Astrocyte of the cerebellum (primary cell): ENCODE data around the gene MYH13.

Experiments used
- DNase-seq: peaks from one replicate; pipeline ENCODE4 v3.0.0-alpha.2; 2011; ENCODE audit warnings: low read depth
- H3K4me3 ChIP-seq: 2 replicates; pipeline ENCODE4 v1.5.1; 2011; ENCODE audit warnings: mild to moderate bottlenecking, low read depth, low read length, moderate library complexity
- in situ Hi-C: cut with HindIII; loops from 2 replicates; pipeline ENCODE4 v1.10.0; 2017; ENCODE audit warnings: low sequenced_read_pairs
- TF ChIP-seq, protein P1 (sequence below): IDR thresholded peaks from 2 replicates; pipeline ENCODE4 v1.5.1; 2012; ENCODE audit warnings: low read length, low read depth, moderate library complexity, mild to moderate bottlenecking; ENCODE audit errors: missing control alignments

The MYH13 gene

DNA sequence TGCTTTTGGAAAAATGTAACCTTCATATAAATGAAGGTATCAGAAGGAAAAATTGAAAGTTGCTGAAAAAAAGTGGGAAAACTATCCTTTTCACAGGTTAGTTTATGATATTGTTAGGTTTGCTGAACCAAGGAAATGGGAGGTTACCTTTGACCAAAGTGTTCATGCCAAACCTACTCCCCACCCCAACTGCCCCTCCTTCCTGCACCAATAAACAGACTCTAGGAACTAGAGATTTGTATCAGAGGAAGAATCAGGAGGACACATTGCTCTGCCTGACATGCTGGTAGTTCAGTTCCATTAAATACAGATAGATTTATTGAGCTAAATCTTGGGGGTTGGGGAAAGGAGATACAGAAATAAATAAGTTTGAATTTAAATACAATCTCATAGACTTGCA, 30.8 kb upstream of the MYH13 start:
- H3K4me3 ChIP-seq, result no peak overlapping the region
- TF ChIP-seq, protein P1, sequence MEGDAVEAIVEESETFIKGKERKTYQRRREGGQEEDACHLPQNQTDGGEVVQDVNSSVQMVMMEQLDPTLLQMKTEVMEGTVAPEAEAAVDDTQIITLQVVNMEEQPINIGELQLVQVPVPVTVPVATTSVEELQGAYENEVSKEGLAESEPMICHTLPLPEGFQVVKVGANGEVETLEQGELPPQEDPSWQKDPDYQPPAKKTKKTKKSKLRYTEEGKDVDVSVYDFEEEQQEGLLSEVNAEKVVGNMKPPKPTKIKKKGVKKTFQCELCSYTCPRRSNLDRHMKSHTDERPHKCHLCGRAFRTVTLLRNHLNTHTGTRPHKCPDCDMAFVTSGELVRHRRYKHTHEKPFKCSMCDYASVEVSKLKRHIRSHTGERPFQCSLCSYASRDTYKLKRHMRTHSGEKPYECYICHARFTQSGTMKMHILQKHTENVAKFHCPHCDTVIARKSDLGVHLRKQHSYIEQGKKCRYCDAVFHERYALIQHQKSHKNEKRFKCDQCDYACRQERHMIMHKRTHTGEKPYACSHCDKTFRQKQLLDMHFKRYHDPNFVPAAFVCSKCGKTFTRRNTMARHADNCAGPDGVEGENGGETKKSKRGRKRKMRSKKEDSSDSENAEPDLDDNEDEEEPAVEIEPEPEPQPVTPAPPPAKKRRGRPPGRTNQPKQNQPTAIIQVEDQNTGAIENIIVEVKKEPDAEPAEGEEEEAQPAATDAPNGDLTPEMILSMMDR, result no peak
- no peak for DNase-seq
- in situ Hi-C loops, result loop anchor here (25.0 kb wide), 1 partner anchor 91 kb away; no protein-coding TSS in a partner anchor

DNA sequence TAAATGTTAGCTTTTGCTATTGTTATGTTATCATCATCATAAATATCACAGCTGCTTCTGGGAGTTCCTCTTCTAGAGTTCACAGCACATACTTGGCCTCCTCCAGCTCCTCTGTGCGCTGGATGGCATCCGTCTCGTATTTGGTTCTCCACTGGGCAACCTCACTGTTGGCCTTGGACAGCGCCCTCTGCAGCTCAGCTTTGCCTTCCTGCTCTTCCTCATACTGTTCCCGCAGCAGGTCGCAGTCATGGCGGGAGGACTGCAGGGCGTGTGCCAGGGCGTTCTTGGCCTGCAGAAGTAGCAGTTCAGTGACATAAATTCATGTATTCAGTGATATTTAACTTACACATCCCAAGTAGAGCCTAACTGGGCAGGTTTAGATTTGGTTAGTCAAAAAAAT, 25.5 kb upstream of the MYH13 start:
- H3K4me3 ChIP-seq, result no peak overlapping the region
- in situ Hi-C loops, result no loop called here
- no peak for DNase-seq
- TF ChIP-seq, protein P1, result no peak

DNA sequence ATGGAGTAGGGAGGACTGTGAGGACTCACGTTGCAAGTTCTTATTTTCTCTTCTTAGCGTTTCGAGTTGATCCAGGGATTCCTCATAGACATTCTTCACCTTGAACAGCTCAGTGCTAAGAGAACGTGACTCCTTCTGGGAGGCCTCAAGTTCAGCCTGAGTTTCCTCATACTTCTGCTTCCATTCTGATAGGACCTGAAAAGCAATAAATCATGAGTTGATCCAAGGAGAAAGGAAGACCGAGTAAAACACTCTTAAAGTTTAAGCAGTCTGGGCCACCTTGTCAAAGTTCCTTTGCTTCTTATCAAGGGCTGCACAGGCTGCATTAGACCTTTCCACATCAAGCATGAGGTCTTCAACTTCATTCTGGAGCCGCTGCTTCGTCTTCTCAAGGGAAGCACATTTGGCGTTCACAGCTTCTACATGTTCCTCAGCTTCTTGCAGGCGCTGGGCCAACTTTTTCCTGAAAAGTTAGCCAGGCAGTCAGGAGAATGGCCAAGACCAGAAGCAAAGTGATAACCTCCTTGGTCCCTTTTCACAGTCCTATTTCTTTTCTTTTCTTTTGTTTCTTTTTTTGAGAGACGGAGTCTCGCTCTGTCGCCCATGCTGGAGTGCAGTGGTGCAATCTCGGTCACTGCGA, 23.8 kb upstream of the MYH13 start:
- H3K4me3 ChIP-seq, result no peak overlapping the region
- in situ Hi-C loops, result no loop called here
- DNase-seq, result no peak
- TF ChIP-seq, protein P1, result no peak

DNA sequence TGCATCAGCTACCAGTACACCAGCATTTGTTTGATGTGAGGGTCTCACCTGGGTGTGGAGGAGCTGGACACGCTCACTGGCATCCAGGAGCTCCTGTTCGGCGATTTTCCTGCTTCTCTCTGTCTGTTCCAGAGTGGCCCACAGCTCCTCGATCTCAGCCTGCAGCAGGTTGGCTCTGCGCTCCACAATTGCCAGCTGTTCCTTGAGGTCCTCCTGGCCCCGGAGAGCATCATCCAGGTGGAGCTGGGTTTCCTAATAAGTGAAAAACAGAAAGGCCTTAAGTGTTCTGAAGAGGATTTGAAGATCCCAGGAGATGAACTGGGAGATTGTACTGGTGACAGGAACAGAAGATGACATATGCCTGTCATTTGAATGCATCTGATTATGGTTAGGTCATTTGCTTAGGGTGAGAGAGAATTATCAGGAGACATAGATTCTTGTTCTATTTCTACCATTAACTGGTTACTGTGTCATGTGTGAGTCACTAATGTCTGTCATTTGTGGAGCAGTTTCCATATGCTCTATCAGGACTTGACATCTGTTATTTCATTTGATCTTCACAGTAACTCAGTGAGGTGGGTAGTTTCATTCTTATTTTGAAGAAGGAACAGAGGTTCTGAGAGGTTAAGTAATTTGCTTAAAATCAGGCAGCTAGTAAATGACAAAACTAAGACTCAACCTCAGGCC, 21.5 kb upstream of the MYH13 start:
- in situ Hi-C loops, result no loop called here
- TF ChIP-seq, protein P1, result no peak
- H3K4me3 ChIP-seq, result no peak overlapping the region
- DNase-seq, result no peak

DNA sequence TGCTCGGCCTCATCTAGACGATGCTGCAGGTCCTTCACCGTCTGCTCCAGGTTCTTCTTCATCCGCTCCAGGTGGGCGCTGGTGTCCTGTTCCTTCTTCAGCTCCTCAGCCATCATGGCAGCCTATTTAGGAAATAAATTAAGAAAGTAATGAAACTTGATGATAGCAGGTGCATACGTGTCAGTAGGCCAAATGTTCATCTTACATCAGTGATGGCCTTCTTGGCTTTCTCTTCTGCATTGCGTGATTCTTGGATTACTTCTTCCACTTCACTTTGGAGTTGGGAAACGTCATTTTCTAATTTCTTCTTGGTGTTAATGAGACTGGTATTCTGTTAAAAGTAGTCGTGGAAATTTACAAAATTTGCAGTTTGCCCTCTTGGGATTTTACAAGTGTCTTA, 20.1 kb upstream of the MYH13 start:
- no peak for DNase-seq
- in situ Hi-C loops, result no loop called here
- TF ChIP-seq, protein P1, result no peak
- no peak overlapping the region for H3K4me3 ChIP-seq

DNA sequence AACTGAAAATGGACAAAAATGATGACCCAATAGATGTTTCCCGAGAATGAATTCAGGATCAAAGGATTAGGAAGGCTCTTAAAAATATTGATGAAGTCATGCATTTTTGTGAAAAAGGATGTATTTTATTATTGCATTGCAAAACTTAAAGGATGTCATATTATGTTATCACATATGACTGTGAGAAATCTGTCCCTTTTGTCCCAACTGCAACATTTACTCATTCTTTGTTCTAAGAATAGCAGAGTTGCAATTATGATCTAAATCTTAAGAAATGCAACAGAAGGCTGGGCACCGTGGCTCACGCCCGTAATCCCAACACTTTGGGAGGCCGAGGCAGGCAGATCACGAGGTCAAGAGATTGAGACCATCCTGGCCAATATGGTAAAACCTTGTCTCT, 13.1 kb upstream of the MYH13 start:
- in situ Hi-C loops, result no loop called here
- no peak for DNase-seq
- H3K4me3 ChIP-seq, result no peak overlapping the region
- TF ChIP-seq, protein P1, result no peak
